Measurements from ENCODE around the gene ARHGAP24. TPM values are rescaled to one million over a fixed set of nuclear protein-coding genes. Genes with fewer than 3 reads are reported as not detected.

The ARHGAP24 gene
- total and polyA plus RNA-seq, 2 donors (not counting 1 experiment from before 2014, with no cell fraction given): 48.4 to 141 TPM

DNA sequence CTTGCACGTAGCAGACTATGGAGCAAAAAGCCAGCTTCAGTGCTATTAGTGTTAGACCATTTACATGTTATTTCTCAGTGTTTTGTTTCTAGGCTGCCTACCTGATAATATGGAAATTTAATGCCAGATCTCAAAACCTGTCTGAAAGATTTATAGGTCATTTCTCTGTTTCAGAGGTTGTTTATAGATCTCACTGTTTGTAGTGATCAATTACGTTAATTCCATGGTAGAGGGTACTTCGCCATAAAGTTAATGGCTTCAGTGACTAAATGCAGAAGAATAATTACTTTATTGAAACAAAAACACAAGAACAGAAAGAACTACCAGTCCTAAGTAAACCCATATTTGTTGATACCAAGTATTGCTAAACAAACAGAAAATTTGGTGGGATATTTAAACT lies 420.8 kb downstream of the ARHGAP24 start:
- peaks cover 14% of the 10 kb centered on the region for H4K20me1 ChIP-seq (ENCODE audit: control insufficient read depth, insufficient read depth, low read length, poor library complexity, severe bottlenecking)
- H3K4me2 ChIP-seq (replicated peaks; ENCODE audit: low read depth, low read length, poor library complexity, severe bottlenecking): no peak overlapping the region
- no peak overlapping the region for H3K9ac ChIP-seq (ENCODE audit: low read length)
- H3K4me1 ChIP-seq (ENCODE audit: control insufficient read depth in 2 of 2, insufficient read depth in 2 of 2, low read length in 2 of 2): peaks cover 2% of the 10 kb centered on the region in 2 donors
- no peak for DNase-seq
- no peak overlapping the region for H3K4me3 ChIP-seq (ENCODE audit: control extremely low read depth in 1 of 5, extremely low read depth in 1 of 5, insufficient read depth in 1 of 5, low read depth in 2 of 5, low read length in 4 of 5)
- ATAC-seq (ENCODE audit: low read depth): no peak
- intact Hi-C loops (cut with micrococcal nuclease): no loop called here
- H3K4me3 Mint-ChIP-seq: no peak overlapping the region
- H3K79me2 ChIP-seq (ENCODE audit: control insufficient read depth, insufficient read depth, low read length): peaks cover 11% of the 10 kb centered on the region
- peaks cover 7% of the 10 kb centered on the region for H3K4me1 Mint-ChIP-seq
- ChIA-PET POLR2A (no interaction called here), CTCF (no interaction called here)
- no CpG with 5 or more reads among the region's 3 CpGs for WGBS (ENCODE audit: insufficient coverage)
- H3K9me3 Mint-ChIP-seq (ENCODE audit: insufficient read depth): no peaks in the 10 kb centered on the region
- H3K9me3 ChIP-seq (ENCODE audit: control extremely low read depth in 1 of 3, control insufficient read depth in 2 of 3, insufficient read depth in 1 of 3, low read length in 2 of 3): no peaks in the 10 kb centered on the region
- peaks cover 0 to 3% of the 10 kb centered on the region in 2 experiments for H3K36me3 ChIP-seq (replicated peaks in 1 of 2; ENCODE audit: control extremely low read depth in 1 of 2, control insufficient read depth in 1 of 2, extremely low read depth in 1 of 2, insufficient read depth in 2 of 2, low read length in 1 of 2)
- no peak for TF ChIP-seq EZH2 (IDR thresholded peaks at IDR 0.05; ENCODE audit: borderline replicate concordance, insufficient read depth, low read depth, low read length, poor library complexity, severe bottlenecking)
- TF ChIP-seq, protein P1, sequence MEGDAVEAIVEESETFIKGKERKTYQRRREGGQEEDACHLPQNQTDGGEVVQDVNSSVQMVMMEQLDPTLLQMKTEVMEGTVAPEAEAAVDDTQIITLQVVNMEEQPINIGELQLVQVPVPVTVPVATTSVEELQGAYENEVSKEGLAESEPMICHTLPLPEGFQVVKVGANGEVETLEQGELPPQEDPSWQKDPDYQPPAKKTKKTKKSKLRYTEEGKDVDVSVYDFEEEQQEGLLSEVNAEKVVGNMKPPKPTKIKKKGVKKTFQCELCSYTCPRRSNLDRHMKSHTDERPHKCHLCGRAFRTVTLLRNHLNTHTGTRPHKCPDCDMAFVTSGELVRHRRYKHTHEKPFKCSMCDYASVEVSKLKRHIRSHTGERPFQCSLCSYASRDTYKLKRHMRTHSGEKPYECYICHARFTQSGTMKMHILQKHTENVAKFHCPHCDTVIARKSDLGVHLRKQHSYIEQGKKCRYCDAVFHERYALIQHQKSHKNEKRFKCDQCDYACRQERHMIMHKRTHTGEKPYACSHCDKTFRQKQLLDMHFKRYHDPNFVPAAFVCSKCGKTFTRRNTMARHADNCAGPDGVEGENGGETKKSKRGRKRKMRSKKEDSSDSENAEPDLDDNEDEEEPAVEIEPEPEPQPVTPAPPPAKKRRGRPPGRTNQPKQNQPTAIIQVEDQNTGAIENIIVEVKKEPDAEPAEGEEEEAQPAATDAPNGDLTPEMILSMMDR (IDR thresholded peaks at IDR 0.05): no peak
- H3K27ac ChIP-seq (ENCODE audit: low read length in 2 of 2): no peak overlapping the region
- no peaks in the 10 kb centered on the region for H3K27me3 ChIP-seq (replicated peaks in 1 of 4; ENCODE audit: control extremely low read depth in 1 of 4, control insufficient read depth in 3 of 4, insufficient read depth in 4 of 4, low read length in 3 of 4)
- no peak overlapping the region for H2AFZ ChIP-seq (ENCODE audit: insufficient read depth, low read depth, low read length, poor library complexity, severe bottlenecking)
- no peak overlapping the region for H3K27ac Mint-ChIP-seq
- H3K27me3 Mint-ChIP-seq: no peaks in the 10 kb centered on the region

DNA sequence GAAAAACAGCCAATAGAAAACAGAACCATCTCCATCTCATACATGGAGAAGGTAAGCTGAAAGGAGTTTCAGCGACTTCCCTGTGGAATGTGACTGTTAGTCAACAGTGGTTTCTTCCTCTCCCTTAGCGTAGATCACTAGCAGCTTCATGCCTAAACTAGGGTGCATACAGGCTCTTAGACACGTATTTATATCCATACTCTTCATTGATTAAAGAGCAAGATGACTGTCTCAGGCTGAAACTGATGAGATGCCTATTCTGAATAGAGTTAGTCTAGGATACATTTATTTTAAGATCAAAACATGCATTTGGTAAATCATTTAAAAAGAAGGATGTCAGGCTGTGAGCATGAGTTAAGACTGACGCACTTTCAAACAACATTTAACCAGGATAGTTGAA lies 423.3 kb downstream of the ARHGAP24 start:
- Histone ChIP-seq H3K9ac (ENCODE audit: low read length) (no peak overlapping the region), H3K36me3 (replicated peaks in 1 of 2; ENCODE audit: control extremely low read depth in 1 of 2, control insufficient read depth in 1 of 2, extremely low read depth in 1 of 2, insufficient read depth in 2 of 2, low read length in 1 of 2) (peaks cover 0 to 3% of the 10 kb centered on the region in 2 experiments), H3K79me2 (ENCODE audit: control insufficient read depth, insufficient read depth, low read length) (peaks cover 14% of the 10 kb centered on the region), H3K4me3 (ENCODE audit: control extremely low read depth in 1 of 5, extremely low read depth in 1 of 5, insufficient read depth in 1 of 5, low read depth in 2 of 5, low read length in 4 of 5) (no peak overlapping the region), H3K4me2 (replicated peaks; ENCODE audit: low read depth, low read length, poor library complexity, severe bottlenecking) (no peak overlapping the region), H3K27me3 (replicated peaks in 1 of 4; ENCODE audit: control extremely low read depth in 1 of 4, control insufficient read depth in 3 of 4, insufficient read depth in 4 of 4, low read length in 3 of 4) (no peaks in the 10 kb centered on the region), H2AFZ (ENCODE audit: insufficient read depth, low read depth, low read length, poor library complexity, severe bottlenecking) (no peak overlapping the region), H3K27ac (ENCODE audit: low read length in 2 of 2) (no peak overlapping the region), H4K20me1 (ENCODE audit: control insufficient read depth, insufficient read depth, low read length, poor library complexity, severe bottlenecking) (peaks cover 28% of the 10 kb centered on the region), H3K4me1 (ENCODE audit: control insufficient read depth in 2 of 2, insufficient read depth in 2 of 2, low read length in 2 of 2) (peaks cover 0 to 2% of the 10 kb centered on the region in 2 donors), H3K9me3 (ENCODE audit: control extremely low read depth in 1 of 3, control insufficient read depth in 2 of 3, insufficient read depth in 1 of 3, low read length in 2 of 3) (no peaks in the 10 kb centered on the region)
- ChIA-PET POLR2A (no interaction called here), CTCF (no interaction called here)
- intact Hi-C loops (cut with micrococcal nuclease): no loop called here
- H3K4me1 Mint-ChIP-seq: peaks cover 17% of the 10 kb centered on the region
- no peak overlapping the region for H3K4me3 Mint-ChIP-seq
- TF ChIP-seq, protein P1 (IDR thresholded peaks at IDR 0.05): no peak
- TF ChIP-seq EZH2 (IDR thresholded peaks at IDR 0.05; ENCODE audit: borderline replicate concordance, insufficient read depth, low read depth, low read length, poor library complexity, severe bottlenecking): no peak
- DNase-seq (no peak), ATAC-seq (ENCODE audit: low read depth) (no peak)
- H3K27me3 Mint-ChIP-seq: no peaks in the 10 kb centered on the region
- no CpG with 5 or more reads among the region's 4 CpGs for WGBS (ENCODE audit: insufficient coverage)
- no peaks in the 10 kb centered on the region for H3K9me3 Mint-ChIP-seq (ENCODE audit: insufficient read depth)
- no peak overlapping the region for H3K27ac Mint-ChIP-seq
